IMR-90 (cell line): ENCODE data around the gene CDX1. TPM values are rescaled to one million over a fixed set of nuclear protein-coding genes. Genes with fewer than 3 reads are reported as not detected.

Experiments
- ATAC-seq: fragments of 200-7000 bp; cut with Tn5 transposase; 2 replicates; pipeline ENCODE4 v1.9.1; 2020; ENCODE audit warnings: low read depth, mild to moderate bottlenecking, moderate library complexity
- BruUV-seq: library from RNA; stranded (reverse); fragments of 400-500 nt; replicated peaks from 2 replicates; lab custom pipeline; 2021; lab: Mats Ljungman, UMichigan
- CTCF ChIA-PET: fragments of 300-600 bp; formaldehyde crosslinking; extraction: SDS; loops from one replicate; lab custom pipeline; 2021; ENCODE audit warnings: antibody characterized with exemption; lab: Yijun Ruan, JAX
- POLR2A ChIA-PET: fragments of 300-600 bp; sonication (Branson Sonifier 250); formaldehyde crosslinking; loops from one replicate; lab custom pipeline; 2022; ENCODE audit warnings: antibody characterized with exemption; ENCODE audit not compliant: unreplicated experiment; lab: Charles Lee
- DNase-seq: peaks from one replicate; pipeline ENCODE4 v3.0.0; 2013
- H2AFZ ChIP-seq: replicated peaks from 2 replicates; pipeline ENCODE3; 2013; ENCODE audit warnings: low read length, mild to moderate bottlenecking; ENCODE audit not compliant: poor library complexity
- H2AK5ac ChIP-seq: 2 replicates; pipeline ENCODE4 v1.6.1; 2013; ENCODE audit warnings: low read depth, low read length, inconsistent platforms
- H2AK9ac ChIP-seq: replicated peaks from 2 replicates; pipeline ENCODE3; 2013; ENCODE audit warnings: mild to moderate bottlenecking, low read depth, low read length, moderate library complexity; ENCODE audit not compliant: poor library complexity
- H2BK120ac ChIP-seq: 2 replicates; pipeline ENCODE4 v1.6.1; 2013; ENCODE audit warnings: low read depth, low read length, inconsistent platforms
- H2BK15ac ChIP-seq: 3 replicates; pipeline ENCODE4 v1.6.1; 2013; ENCODE audit warnings: low read depth, low read length, inconsistent platforms
- H2BK20ac ChIP-seq: 2 replicates; pipeline ENCODE4 v1.6.1; 2013; ENCODE audit warnings: low read depth, mild to moderate bottlenecking, inconsistent platforms, low read length, moderate library complexity
- H2BK5ac ChIP-seq: 2 replicates; pipeline ENCODE4 v1.6.1; 2013; ENCODE audit warnings: mild to moderate bottlenecking, low read depth, low read length, inconsistent platforms; ENCODE audit not compliant: poor library complexity, severe bottlenecking
- H3K14ac ChIP-seq: replicated peaks from 2 replicates; pipeline ENCODE4 v1.6.1; 2013; ENCODE audit warnings: low read depth, low read length, inconsistent platforms
- H3K18ac ChIP-seq: 2 replicates; pipeline ENCODE4 v1.6.1; 2013; ENCODE audit warnings: low read depth, low read length, control low read depth
- H3K23ac ChIP-seq: 2 replicates; pipeline ENCODE4 v1.6.1; 2013; ENCODE audit warnings: low read depth, low read length, inconsistent platforms
- H3K27ac ChIP-seq: 2 replicates; pipeline ENCODE4 v1.5.1; 2013; ENCODE audit warnings: mild to moderate bottlenecking, control low read depth, low read length; ENCODE audit not compliant: insufficient read depth
- H3K27me3 ChIP-seq: 2 replicates; pipeline ENCODE4 v1.6.1; 2013; ENCODE audit warnings: low read length; ENCODE audit not compliant: control insufficient read depth, insufficient read depth
- H3K36me3 ChIP-seq: 2 replicates; pipeline ENCODE4 v1.6.1; 2013; ENCODE audit warnings: low read length, mixed read lengths; ENCODE audit not compliant: control insufficient read depth, insufficient read depth
- H3K4ac ChIP-seq: 2 replicates; pipeline ENCODE4 v1.6.1; 2013; ENCODE audit warnings: low read depth, low read length, inconsistent platforms
- H3K4me1 ChIP-seq: 2 replicates; pipeline ENCODE4 v1.6.1; 2013; ENCODE audit warnings: low read length, mixed read lengths; ENCODE audit not compliant: control insufficient read depth, insufficient read depth
- H3K4me2 ChIP-seq: 2 replicates; pipeline ENCODE4 v1.6.1; 2013; ENCODE audit warnings: low read depth, mild to moderate bottlenecking, control low read depth, low read length, moderate library complexity
- H3K4me3 ChIP-seq: 2 replicates; pipeline ENCODE4 v1.5.1; 2013; ENCODE audit warnings: low read depth, mild to moderate bottlenecking, control low read depth, low read length, moderate library complexity; ENCODE audit not compliant: insufficient read depth
- H3K56ac ChIP-seq: 2 replicates; pipeline ENCODE4 v1.6.1; 2013; ENCODE audit warnings: low read length, inconsistent platforms; ENCODE audit not compliant: insufficient read depth; ENCODE audit errors: extremely low read depth
- H3K79me1 ChIP-seq, 2 experiments: 2 replicates each; pipeline ENCODE4 v1.6.1; 2013; ENCODE audit warnings: low read length in 2 of 2, inconsistent platforms in 1 of 2, low read depth in 1 of 2
- H3K9ac ChIP-seq: 2 replicates; pipeline ENCODE4 v1.6.1; 2013; ENCODE audit warnings: low read depth, low read length, control low read depth
- H3K9me1 ChIP-seq: 2 replicates; pipeline ENCODE4 v1.6.1; 2013; ENCODE audit warnings: low read length, inconsistent platforms; ENCODE audit not compliant: insufficient read depth
- H3K9me3 ChIP-seq: 2 replicates; pipeline ENCODE4 v1.6.1; 2013; ENCODE audit warnings: low read length; ENCODE audit not compliant: control insufficient read depth, insufficient read depth
- H4K20me1 ChIP-seq: 2 replicates; pipeline ENCODE4 v1.6.1; 2013; ENCODE audit warnings: low read length, inconsistent platforms; ENCODE audit not compliant: insufficient read depth
- H4K5ac ChIP-seq: 2 replicates; pipeline ENCODE4 v1.6.1; 2013; ENCODE audit warnings: mild to moderate bottlenecking, low read depth, low read length, control low read depth
- H4K8ac ChIP-seq, 2 experiments: 2 replicates each; pipeline ENCODE4 v1.6.1; 2013; ENCODE audit warnings: low read depth in 2 of 2, low read length in 2 of 2, control low read depth in 1 of 2, inconsistent platforms in 1 of 2
- H4K91ac ChIP-seq: 2 replicates; pipeline ENCODE4 v1.6.1; 2013; ENCODE audit warnings: low read depth, low read length, inconsistent platforms; ENCODE audit not compliant: insufficient read depth
- CEBPB ChIP-seq: IDR thresholded peaks from 2 replicates; pipeline ENCODE4 v1.6.1; 2012; ENCODE audit warnings: low read depth, low read length, improper control_type of control experiment
- MAZ ChIP-seq: IDR thresholded peaks from 2 replicates; pipeline ENCODE4 v1.6.1; 2012; ENCODE audit warnings: low read depth, mild to moderate bottlenecking, low read length, improper control_type of control experiment, moderate library complexity, borderline replicate concordance
- WGBS, 2 experiments: methylation state at CpG; one replicate each; pipeline versions ENCODE4 v1.1.5 to v1.1.7; 2013; ENCODE audit warnings: missing lambda C conversion rate in 2 of 2; ENCODE audit not compliant: insufficient read length in 1 of 2; ENCODE audit errors: extremely low coverage in 2 of 2; 5-methylcytosine and 5-hydroxymethylcytosine counted together
- dilution Hi-C: fragments of 300-500 bp; cut with HindIII; formaldehyde crosslinking; loops from one replicate; pipeline ENCODE4 v1.14.3; 2018; ENCODE audit warnings: low sequenced_read_pairs; ENCODE audit not compliant: unreplicated experiment
- in situ Hi-C: fragments of 300-500 bp; cut with MboI; formaldehyde crosslinking; loops from 3 replicates; pipeline ENCODE4 v1.14.3; 2019; ENCODE audit warnings: low sequenced_read_pairs, inconsistent platforms, mixed read lengths
- intact Hi-C: fragments of 100-400 bp; cut with micrococcal nuclease; formaldehyde crosslinking; loops from 2 replicates; pipeline ENCODE4 v1.10.0; 2022
- polyA plus RNA-seq, 3 experiments: library from polyadenylated mRNA; depleted of rRNA; stranded (reverse); fragments of >200 nt; gene quantifications; 2 replicates each; pipeline ENCODE4 v1.2.3, GENCODE V29; 2012; ENCODE audit warnings: low replicate concordance in 1 of 3
- total RNA-seq: library from RNA; depleted of rRNA; stranded (reverse); fragments of >200 nt; gene quantifications from 2 replicates; pipeline ENCODE4 v1.2.3, GENCODE V29; 2012

CDX1 gene
- total and polyA plus RNA-seq, 2 of the 4 experiments (the other 2 are of a cell fraction) = 0.18 to 0.24 TPM

DNA sequence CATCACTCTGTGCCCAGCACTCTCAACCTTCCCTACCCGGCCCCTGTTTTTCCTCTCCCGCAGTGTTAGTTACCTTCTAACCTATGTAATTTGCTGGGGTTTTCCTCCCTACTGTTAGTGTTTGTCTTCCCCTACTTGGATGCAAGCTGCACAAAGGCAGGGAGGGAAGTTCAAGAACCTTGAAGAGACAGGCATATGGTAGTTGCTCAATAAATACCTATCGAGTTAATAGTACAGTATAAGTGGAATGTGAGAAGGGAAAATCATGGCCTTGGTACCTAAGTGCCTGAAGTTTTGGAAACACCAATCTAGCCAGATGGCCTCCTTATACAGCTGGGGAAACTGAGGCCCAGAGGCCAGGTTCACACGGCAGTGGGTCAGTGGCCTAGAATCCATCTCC is 35.1 kb upstream of the CDX1 start:
- DNase-seq (peak; percentile 56), ATAC-seq (peak; percentile 4; the same call in 1 of the 2 replicates)
- H4K5ac ChIP-seq = peak overlapping the region; percentile 43
- H2AFZ ChIP-seq = no peak overlapping the region
- H3K27ac ChIP-seq = peak overlapping the region; percentile 75
- ChIA-PET CTCF (no interaction called here), POLR2A (no interaction called here)
- peak overlapping the region; percentile 78 for H2BK120ac ChIP-seq
- H2BK20ac ChIP-seq = peak overlapping the region; percentile 6; the same call in 1 of the 2 replicates
- peak overlapping the region; percentile 13 to 63; a peak in 2 of 4 replicates for H4K8ac ChIP-seq
- H2BK15ac ChIP-seq = peak overlapping the region; percentile 6; the same call in 2 of the 3 replicates
- dilution Hi-C loops (no loop called here), intact Hi-C loops (loop anchor here (2.0 kb wide), 1 partner anchor 23 kb away; the partner anchor contains the start of gene PDGFRB), in situ Hi-C loops (no loop called here)
- no TSS peak for BruUV-seq
- H4K91ac ChIP-seq = peak overlapping the region; percentile 53
- H3K27me3 ChIP-seq = no peaks in the 10 kb centered on the region
- H3K23ac ChIP-seq = 0 out of 2 replicates have a peak overlapping the region, but pooled peaks have one; percentile 0
- H3K9me1 ChIP-seq = peaks cover 22% of the 10 kb centered on the region
- H3K56ac ChIP-seq = no peak overlapping the region
- peaks cover 37 to 91% of the 10 kb centered on the region in 2 experiments for H3K79me1 ChIP-seq
- peak overlapping the region; percentile 75 for H3K4ac ChIP-seq
- H3K14ac ChIP-seq = peak overlapping the region; percentile 61
- no peak overlapping the region for H2AK9ac ChIP-seq
- peak overlapping the region; percentile 81 for H2AK5ac ChIP-seq
- no peaks in the 10 kb centered on the region for H4K20me1 ChIP-seq
- H3K9ac ChIP-seq = peak overlapping the region; percentile 36; the same call in 1 of the 2 replicates
- no peak overlapping the region for H3K4me2 ChIP-seq
- H3K18ac ChIP-seq = peak overlapping the region; percentile 63
- WGBS, 2 experiments = no CpG with 5 or more reads among the region's 4 CpGs
- H2BK5ac ChIP-seq = peak overlapping the region; percentile 77
- H3K9me3 ChIP-seq = no peaks in the 10 kb centered on the region
- peaks cover 39% of the 10 kb centered on the region for H3K4me1 ChIP-seq
- peaks cover 91% of the 10 kb centered on the region for H3K36me3 ChIP-seq
- TF ChIP-seq MAZ (no peak), CEBPB (peak; percentile 78)
- H3K4me3 ChIP-seq = no peak overlapping the region
